HepG2 (cell line): ENCODE results near the gene ITGB2. TPM values are rescaled to one million over a fixed set of nuclear protein-coding genes. Genes with fewer than 3 reads are reported as not detected.

Experiments
- ARID2 ChIP-seq: sonication (generic); formaldehyde crosslinking; IDR thresholded peaks from 2 replicates; pipeline ENCODE4 v1.8.1; 2022; ENCODE audit warnings: mild to moderate bottlenecking, missing genetic modification reagents, borderline replicate concordance
- ATF1 ChIP-seq: IDR thresholded peaks from 2 replicates; pipeline ENCODE4 v1.6.1; 2016; ENCODE audit warnings: mild to moderate bottlenecking, control low read depth
- ATF7-NPFF ChIP-seq: sonication (generic); formaldehyde crosslinking; IDR thresholded peaks from 2 replicates; pipeline ENCODE4 v1.8.1; 2023; ENCODE audit warnings: mild to moderate bottlenecking, low read depth, missing genetic modification reagents, moderate library complexity
- CCAR2 ChIP-seq: fragments of 200-400 bp; formaldehyde crosslinking; optimal IDR thresholded peaks from 2 replicates; pipeline ENCODE3; 2018; ENCODE audit warnings: low read depth, mild to moderate bottlenecking, low read length, moderate library complexity
- CREM ChIP-seq, 2 experiments: sonication (generic) in 1 of 2; formaldehyde crosslinking in 1 of 2; IDR thresholded peaks; 2 replicates each; pipeline versions ENCODE4 v1.4.0 to v1.6.1; 2016 to 2020; ENCODE audit warnings: antibody characterized with exemption in 1 of 2, mild to moderate bottlenecking in 1 of 2, missing genetic modification reagents in 1 of 2
- ERF ChIP-seq: IDR thresholded peaks from 2 replicates; pipeline ENCODE4 v1.6.1; 2018; ENCODE audit warnings: missing biosample characterization, missing genetic modification reagents
- FIP1L1 ChIP-seq: fragments of 200-400 bp; formaldehyde crosslinking; IDR thresholded peaks from 2 replicates; pipeline ENCODE4 v1.6.1; 2018; ENCODE audit warnings: low read depth, mild to moderate bottlenecking, low read length, moderate library complexity, borderline replicate concordance; ENCODE audit not compliant: insufficient read depth
- HOXA3 ChIP-seq: sonication (generic); formaldehyde crosslinking; IDR thresholded peaks from 2 replicates; pipeline ENCODE4 v1.5.0; 2020; ENCODE audit warnings: missing genetic modification reagents
- HOXA5 ChIP-seq: sonication (generic); formaldehyde crosslinking; IDR thresholded peaks from 2 replicates; pipeline ENCODE4 v1.4.0; 2020; ENCODE audit warnings: missing genetic modification reagents
- MXD4 ChIP-seq: IDR thresholded peaks from 2 replicates; pipeline ENCODE4 v1.6.1; 2016; ENCODE audit warnings: mild to moderate bottlenecking, missing biosample characterization, missing genetic modification reagents
- MZF1 ChIP-seq: sonication (generic); formaldehyde crosslinking; IDR thresholded peaks from 2 replicates; pipeline ENCODE4 v1.8.1; 2023; ENCODE audit warnings: mild to moderate bottlenecking, missing genetic modification reagents, borderline replicate concordance
- NR2F1 ChIP-seq, 2 experiments: fragments of 450-650 bp in 1 of 2; formaldehyde crosslinking in 1 of 2; IDR thresholded peaks; 2 replicates each; pipeline versions ENCODE4 v1.5.0 to v1.6.1; 2016 to 2020; ENCODE audit warnings: mild to moderate bottlenecking in 1 of 2, missing compliant biosample characterization in 1 of 2, missing genetic modification reagents in 1 of 2, moderate library complexity in 1 of 2
- NRL ChIP-seq: sonication (generic); formaldehyde crosslinking; IDR thresholded peaks from 2 replicates; pipeline ENCODE4 v1.5.0; 2020; ENCODE audit warnings: missing genetic modification reagents, mild to moderate bottlenecking, moderate library complexity, borderline replicate concordance
- RBAK ChIP-seq: sonication (generic); formaldehyde crosslinking; IDR thresholded peaks from 2 replicates; pipeline ENCODE4 v1.5.1; 2020; ENCODE audit warnings: mild to moderate bottlenecking, missing genetic modification reagents
- SIX1 ChIP-seq: sonication (generic); formaldehyde crosslinking; IDR thresholded peaks from 2 replicates; pipeline ENCODE4 v1.4.0; 2020; ENCODE audit warnings: missing genetic modification reagents, borderline replicate concordance
- SMARCC2 ChIP-seq: fragments of 450-650 bp; IDR thresholded peaks from 2 replicates; pipeline ENCODE4 v1.6.1; 2017; ENCODE audit warnings: antibody characterized with exemption, mild to moderate bottlenecking
- ZBTB1 ChIP-seq: sonication (generic); formaldehyde crosslinking; IDR thresholded peaks from 2 replicates; pipeline ENCODE4 v1.4.0; 2020; ENCODE audit warnings: missing genetic modification reagents, borderline replicate concordance
- ZFP82 ChIP-seq: sonication (generic); formaldehyde crosslinking; IDR thresholded peaks from 2 replicates; pipeline ENCODE4 v1.5.1; 2020; ENCODE audit warnings: mild to moderate bottlenecking, missing genetic modification reagents, borderline replicate concordance
- ZFY ChIP-seq: sonication (generic); formaldehyde crosslinking; IDR thresholded peaks from 2 replicates; pipeline ENCODE4 v1.4.0; 2020; ENCODE audit warnings: missing genetic modification reagents
- ZNF263 ChIP-seq: sonication (generic); formaldehyde crosslinking; IDR thresholded peaks from 2 replicates; pipeline ENCODE4 v1.4.0; 2020; ENCODE audit warnings: missing genetic modification reagents
- ZNF678 ChIP-seq: sonication (generic); formaldehyde crosslinking; IDR thresholded peaks from 2 replicates; pipeline ENCODE4 v1.4.0; 2020; ENCODE audit warnings: mild to moderate bottlenecking, missing genetic modification reagents
- ZNF773 ChIP-seq: sonication (generic); formaldehyde crosslinking; IDR thresholded peaks from 2 replicates; pipeline ENCODE4 v1.4.0; 2020; ENCODE audit warnings: missing genetic modification reagents, borderline replicate concordance
- polyA plus RNA-seq, 8 experiments: library from polyadenylated mRNA; depleted of rRNA in 3 of 8; stranded (reverse) in 7 of 8; unstranded in 1 of 8; fragments of >200 nt; fragmentation: Illumina TruSeq in 4 of 8; extraction: Trizol in 4 of 8; gene quantifications; 2 replicates each; pipeline versions ENCODE4 v1.2.1 to v1.2.3, GENCODE V29; 2011 to 2016; ENCODE audit warnings: low read depth in 4 of 8, missing spikeins in 1 of 8, mixed read lengths in 1 of 8; ENCODE audit not compliant: insufficient read depth in 1 of 8
- total RNA-seq, 5 experiments: library from RNA; depleted of rRNA; stranded (reverse); fragments of >200 nt; fragmentation: Illumina TruSeq; extraction: Trizol; gene quantifications; 2 replicates each; pipeline ENCODE4 v1.2.3, GENCODE V29; 2016; ENCODE audit warnings: low read depth in 1 of 5
- TF ChIP-seq, protein P1 (sequence below): sonication (generic); formaldehyde crosslinking; IDR thresholded peaks from 2 replicates; pipeline ENCODE4 v1.8.0; 2022; ENCODE audit warnings: missing genetic modification reagents, low read depth, mild to moderate bottlenecking, borderline replicate concordance
- TF ChIP-seq, protein P2 (sequence below): IDR thresholded peaks from 2 replicates; pipeline ENCODE4 v1.6.1; 2012; ENCODE audit warnings: inconsistent platforms
- TF ChIP-seq, protein P3 (sequence below): sonication (generic); formaldehyde crosslinking; IDR thresholded peaks from 2 replicates; pipeline ENCODE4 v1.4.0; 2020; ENCODE audit warnings: mild to moderate bottlenecking, missing genetic modification reagents
- TF ChIP-seq, protein P4 (sequence below): sonication (generic); formaldehyde crosslinking; IDR thresholded peaks from 2 replicates; pipeline ENCODE4 v1.4.0; 2020; ENCODE audit warnings: missing genetic modification reagents
- TF ChIP-seq, protein P5 (sequence below): conservative IDR thresholded peaks from 2 replicates; pipeline ENCODE4 v1.6.1; 2018; ENCODE audit warnings: missing genetic modification reagents

The ITGB2 gene
- total and polyA plus RNA-seq, 2 of the 13 experiments (the other 11 are each of a cell fraction or from before 2014, with no cell fraction given): 4.2 to 18.0 TPM

DNA sequence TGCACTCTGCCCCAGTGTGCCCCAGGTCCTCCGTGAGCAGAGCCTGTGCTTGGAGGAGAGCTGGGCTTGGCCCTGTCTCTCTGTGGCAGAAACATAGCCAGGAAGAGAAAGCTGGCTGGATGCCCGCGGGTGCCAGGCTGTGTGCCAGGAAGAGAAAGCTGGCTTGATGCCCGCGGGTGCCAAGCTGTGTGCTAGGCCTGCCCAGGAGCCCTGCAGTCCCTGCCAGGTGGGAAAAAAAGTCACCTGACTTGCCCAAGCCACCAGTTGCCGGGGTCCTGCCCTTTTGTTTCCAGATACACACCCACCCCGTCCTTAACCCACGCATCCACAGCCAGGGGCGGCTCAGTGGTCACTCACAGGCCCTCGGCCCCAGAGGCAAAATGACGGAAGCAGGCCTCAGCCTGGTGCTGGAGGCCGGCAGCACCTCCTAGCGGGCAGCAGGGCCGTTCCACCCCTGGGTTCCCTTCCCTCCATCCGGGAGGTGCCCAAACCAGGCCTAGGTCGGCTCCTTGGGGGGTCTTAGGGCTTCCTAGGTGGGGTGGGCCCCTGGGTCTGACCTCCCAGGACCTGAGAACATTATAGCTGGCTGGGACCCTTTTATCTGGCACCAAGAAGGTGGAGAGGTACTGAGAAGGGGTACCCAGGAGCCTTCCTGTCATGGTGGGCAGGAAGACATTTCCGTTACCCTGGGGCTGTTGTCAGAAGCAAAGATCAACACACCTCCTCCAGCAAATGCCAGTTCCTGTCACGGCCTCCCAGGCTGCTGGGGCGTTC, 9.1 kb downstream of the ITGB2 start (continued):
- TF ChIP-seq ZNF678 (CRISPR knock-in tag): no peak
- TF ChIP-seq, protein P1, sequence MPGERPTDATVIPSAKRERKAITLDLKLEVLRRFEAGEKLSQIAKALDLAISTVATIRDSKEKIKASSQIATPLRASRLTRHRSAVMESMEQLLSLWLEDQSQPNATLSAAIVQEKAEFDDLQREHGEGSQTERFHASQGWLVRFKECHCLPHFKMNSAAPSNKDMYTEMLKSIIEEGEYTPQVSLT: no peak
- 0 out of 2 replicates have a peak, but pooled peaks have one; percentile 25 for TF ChIP-seq MXD4
- TF ChIP-seq ARID2 (CRISPR knock-in tag): no peak
- 0 out of 2 replicates have a peak, but pooled peaks have one; percentile 20 for TF ChIP-seq MZF1 (CRISPR knock-in tag)
- TF ChIP-seq, protein P2, sequence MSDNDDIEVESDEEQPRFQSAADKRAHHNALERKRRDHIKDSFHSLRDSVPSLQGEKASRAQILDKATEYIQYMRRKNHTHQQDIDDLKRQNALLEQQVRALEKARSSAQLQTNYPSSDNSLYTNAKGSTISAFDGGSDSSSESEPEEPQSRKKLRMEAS: no peak
- TF ChIP-seq NRL (CRISPR knock-in tag): no peak
- TF ChIP-seq SIX1 (CRISPR knock-in tag): no peak
- TF ChIP-seq ZNF773: no peak
- no peak for TF ChIP-seq CREM (IDR thresholded peaks at IDR 0.05)
- no peak for TF ChIP-seq CREM (CRISPR knock-in tag; IDR thresholded peaks at IDR 0.05)
- TF ChIP-seq ZFY (CRISPR knock-in tag): peak; percentile 86
- no peak for TF ChIP-seq ATF7-NPFF
- TF ChIP-seq ZNF263 (CRISPR knock-in tag): no peak
- TF ChIP-seq ZFP82 (CRISPR knock-in tag): no peak
- no peak for TF ChIP-seq FIP1L1
- TF ChIP-seq NR2F1 (CRISPR knock-in tag; IDR thresholded peaks at IDR 0.05): 0 out of 4 replicates have a peak, but pooled peaks of 1 of the 2 experiments have one; percentile 6
- no peak for TF ChIP-seq CCAR2
- TF ChIP-seq SMARCC2: no peak
- TF ChIP-seq, protein P3, sequence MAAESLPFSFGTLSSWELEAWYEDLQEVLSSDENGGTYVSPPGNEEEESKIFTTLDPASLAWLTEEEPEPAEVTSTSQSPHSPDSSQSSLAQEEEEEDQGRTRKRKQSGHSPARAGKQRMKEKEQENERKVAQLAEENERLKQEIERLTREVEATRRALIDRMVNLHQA (CRISPR knock-in tag): no peak
- no peak for TF ChIP-seq ATF1 (CRISPR knock-in tag)
- TF ChIP-seq, protein P4, sequence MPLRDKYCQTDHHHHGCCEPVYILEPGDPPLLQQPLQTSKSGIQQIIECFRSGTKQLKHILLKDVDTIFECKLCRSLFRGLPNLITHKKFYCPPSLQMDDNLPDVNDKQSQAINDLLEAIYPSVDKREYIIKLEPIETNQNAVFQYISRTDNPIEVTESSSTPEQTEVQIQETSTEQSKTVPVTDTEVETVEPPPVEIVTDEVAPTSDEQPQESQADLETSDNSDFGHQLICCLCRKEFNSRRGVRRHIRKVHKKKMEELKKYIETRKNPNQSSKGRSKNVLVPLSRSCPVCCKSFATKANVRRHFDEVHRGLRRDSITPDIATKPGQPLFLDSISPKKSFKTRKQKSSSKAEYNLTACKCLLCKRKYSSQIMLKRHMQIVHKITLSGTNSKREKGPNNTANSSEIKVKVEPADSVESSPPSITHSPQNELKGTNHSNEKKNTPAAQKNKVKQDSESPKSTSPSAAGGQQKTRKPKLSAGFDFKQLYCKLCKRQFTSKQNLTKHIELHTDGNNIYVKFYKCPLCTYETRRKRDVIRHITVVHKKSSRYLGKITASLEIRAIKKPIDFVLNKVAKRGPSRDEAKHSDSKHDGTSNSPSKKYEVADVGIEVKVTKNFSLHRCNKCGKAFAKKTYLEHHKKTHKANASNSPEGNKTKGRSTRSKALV: 0 out of 2 replicates have a peak, but pooled peaks have one; percentile 39
- no peak for TF ChIP-seq RBAK (CRISPR knock-in tag)
- peak; percentile 29; the same call in 1 of the 2 replicates for TF ChIP-seq HOXA3 (CRISPR knock-in tag)
- TF ChIP-seq, protein P5, sequence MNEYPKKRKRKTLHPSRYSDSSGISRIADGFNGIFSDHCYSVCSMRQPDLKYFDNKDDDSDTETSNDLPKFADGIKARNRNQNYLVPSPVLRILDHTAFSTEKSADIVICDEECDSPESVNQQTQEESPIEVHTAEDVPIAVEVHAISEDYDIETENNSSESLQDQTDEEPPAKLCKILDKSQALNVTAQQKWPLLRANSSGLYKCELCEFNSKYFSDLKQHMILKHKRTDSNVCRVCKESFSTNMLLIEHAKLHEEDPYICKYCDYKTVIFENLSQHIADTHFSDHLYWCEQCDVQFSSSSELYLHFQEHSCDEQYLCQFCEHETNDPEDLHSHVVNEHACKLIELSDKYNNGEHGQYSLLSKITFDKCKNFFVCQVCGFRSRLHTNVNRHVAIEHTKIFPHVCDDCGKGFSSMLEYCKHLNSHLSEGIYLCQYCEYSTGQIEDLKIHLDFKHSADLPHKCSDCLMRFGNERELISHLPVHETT (CRISPR knock-in tag): no peak
- no peak for TF ChIP-seq ZBTB1 (CRISPR knock-in tag)
- 0 out of 2 replicates have a peak, but pooled peaks have one; percentile 37 for TF ChIP-seq HOXA5 (CRISPR knock-in tag)
- peak; percentile 17; the same call in 1 of the 2 replicates for TF ChIP-seq ERF (CRISPR knock-in tag)
